ENCODE data around the gene CTXND2.
"Not testable (repeated sequence)": the region's sequence is repeated elsewhere in the genome, so short reads cannot be mapped to it uniquely, and the experiment has no call there.

Gene CTXND2

DNA sequence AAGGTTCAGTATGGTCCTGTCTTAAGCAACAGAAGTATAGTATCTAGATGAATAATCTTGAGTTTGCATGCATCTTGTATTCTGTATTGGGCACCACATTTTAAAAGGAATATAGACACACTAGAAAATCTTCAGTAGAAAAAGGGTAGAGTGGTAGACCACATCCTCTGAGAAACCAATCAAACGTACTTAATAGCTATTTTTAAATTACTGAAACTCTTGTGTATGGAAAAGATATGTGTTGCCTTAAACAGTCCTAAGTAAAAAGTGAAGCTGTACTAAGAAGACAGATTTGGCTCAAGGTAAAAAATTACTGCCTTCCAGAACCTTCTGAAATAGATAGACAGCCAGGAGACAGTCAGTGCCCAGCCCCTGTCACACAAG, 3.1 kb downstream of the CTXND2 start:
- no peak for DNase-seq (ENCODE audit: low read depth in 1 of 2, low spot score in 1 of 2)

GRCh38 chr1:150893336-150893913, 6.5 kb downstream of the CTXND2 start:
- DNase-seq (ENCODE audit: low read depth in 1 of 2, low spot score in 1 of 2), result no peak

DNA sequence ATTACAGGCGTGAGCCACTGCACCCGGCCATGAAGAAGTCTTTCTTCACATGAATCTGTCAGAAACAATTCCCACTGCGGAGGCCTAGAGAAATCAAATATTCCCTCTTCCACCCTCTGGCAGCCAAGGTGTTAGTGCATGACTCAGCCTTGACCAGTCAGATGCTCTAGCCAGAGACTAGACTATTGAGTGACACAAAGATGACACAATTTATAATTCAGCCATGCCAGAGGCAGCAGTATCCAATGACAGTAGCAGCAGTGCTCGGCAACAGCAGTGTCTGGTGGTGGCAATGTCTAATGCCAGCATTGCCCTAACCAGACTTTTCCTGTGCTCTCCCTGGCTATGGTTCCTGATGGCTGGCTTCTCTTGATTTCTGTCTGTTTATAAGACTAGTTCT, 8.7 kb downstream of the CTXND2 start:
- no peak for DNase-seq (ENCODE audit: low read depth in 1 of 2, low spot score in 1 of 2)

GRCh38 chr1:150899795-150900194, 12.9 kb downstream of the CTXND2 start:
- DNase-seq (ENCODE audit: low read depth in 1 of 2, low spot score in 1 of 2), result not testable (repeated sequence)

GRCh38 chr1:150902346-150902745, 15.4 kb downstream of the CTXND2 start:
- DNase-seq (ENCODE audit: low read depth in 1 of 2, low spot score in 1 of 2), result no peak

DNA sequence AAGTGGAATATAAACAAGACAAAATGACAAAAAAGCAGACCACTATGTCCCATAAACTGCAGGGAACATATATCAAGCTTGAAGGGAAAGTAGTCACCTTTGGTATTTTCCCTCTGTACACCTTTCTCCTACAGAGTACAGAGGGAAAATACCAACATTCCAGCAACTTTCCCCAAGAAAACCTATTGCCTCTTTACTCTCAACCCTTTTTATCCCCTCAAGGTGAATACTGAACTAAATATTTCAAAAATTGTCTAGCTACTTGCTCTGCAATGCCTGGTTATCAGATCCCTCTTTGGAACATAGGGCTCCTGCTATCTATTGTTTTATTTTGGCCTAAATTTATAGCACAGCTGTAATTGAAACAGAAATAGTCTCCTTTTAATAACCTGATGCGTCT, 15.8 kb downstream of the CTXND2 start:
- no peak for DNase-seq (ENCODE audit: low read depth in 1 of 2, low spot score in 1 of 2)

DNA sequence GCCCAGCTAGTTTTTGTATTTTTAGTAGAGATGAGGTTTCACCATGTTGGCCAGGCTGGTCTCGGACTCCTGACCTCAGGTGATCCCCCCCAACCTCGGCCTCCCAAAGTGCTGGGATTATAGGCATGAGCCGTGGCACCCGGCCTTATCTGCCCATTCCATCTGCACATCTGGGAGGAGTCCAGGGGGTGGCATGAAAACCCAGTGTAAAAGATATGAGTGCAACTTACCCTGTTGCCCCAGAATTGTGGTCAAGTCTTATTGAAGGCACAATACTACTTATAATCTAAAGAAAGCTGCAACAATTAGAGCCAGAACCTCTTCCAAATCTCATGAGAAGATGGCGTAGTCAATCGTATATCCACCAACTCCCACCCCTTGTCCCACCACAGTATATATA, 18.4 kb downstream of the CTXND2 start:
- DNase-seq (ENCODE audit: low read depth in 1 of 2, low spot score in 1 of 2), result no peak

DNA sequence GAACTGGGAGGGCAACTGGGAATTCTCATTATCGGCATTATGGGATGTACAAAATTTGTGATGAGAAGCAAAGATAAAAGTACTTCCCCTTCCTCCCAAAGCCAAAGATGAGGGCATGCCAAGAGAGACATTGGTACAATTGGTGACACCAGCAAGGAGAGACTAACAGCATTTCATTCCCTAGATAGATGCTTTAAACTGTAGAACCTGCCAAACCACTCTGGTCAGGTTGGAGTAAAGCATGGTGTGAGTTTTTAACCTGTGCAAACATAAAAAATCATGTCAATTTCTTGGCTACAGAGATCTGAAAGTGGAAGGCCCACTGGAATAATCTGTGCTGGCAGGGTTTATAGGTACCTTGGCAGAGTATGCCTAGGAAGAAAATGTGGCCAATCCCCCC, 19.4 kb downstream of the CTXND2 start:
- DNase-seq (ENCODE audit: low read depth in 1 of 2, low spot score in 1 of 2), result no peak

DNA sequence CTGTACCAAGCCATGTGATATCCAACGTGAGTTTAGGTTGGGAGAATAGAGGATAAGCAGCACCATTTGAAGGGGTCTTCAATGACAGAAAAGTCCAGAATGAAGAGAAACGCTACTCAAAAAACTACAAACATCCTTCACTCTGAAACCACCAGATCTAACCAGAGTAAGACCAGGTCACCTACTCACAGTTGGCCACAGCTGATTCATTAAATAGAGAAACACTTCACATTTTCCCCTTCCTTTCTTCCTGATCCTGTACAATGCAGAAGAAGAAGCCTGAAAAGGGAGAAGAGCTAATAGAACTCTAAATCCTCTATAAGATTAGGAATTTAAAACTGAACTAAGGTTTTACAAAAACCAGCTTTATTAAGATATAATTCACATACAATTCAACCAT, 19.9 kb downstream of the CTXND2 start:
- no peak for DNase-seq (ENCODE audit: low read depth in 1 of 2, low spot score in 1 of 2)

DNA sequence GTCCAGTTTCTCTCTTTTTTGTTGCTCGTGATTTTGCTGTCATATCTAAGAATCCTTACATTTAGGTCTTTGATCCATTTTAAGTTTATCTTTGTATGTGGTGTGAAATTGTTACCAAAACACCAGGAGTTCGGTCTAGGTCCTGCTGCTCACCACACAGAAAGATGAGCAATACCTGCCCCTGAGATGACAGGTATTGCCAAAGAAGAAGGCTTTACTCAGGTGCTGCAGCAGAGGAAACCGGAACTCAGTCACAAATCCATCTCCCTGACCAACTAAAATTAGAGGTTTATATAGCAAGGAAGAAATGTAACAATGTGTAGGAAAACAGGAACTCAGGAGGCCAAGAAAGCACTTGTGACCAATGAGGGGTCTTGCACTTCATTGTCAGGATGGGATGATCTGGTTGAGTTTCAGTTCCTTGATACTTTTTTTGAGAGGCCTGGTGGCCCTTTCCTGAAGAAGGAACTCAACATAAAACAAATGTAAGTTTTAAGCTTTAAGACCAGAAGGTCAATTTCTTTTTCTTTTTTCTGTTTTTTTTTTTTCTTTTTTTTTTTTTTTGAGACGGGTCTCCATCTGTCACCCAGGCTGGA, 22.7 kb downstream of the CTXND2 start:
- no peak for DNase-seq (ENCODE audit: low read depth in 1 of 2, low spot score in 1 of 2)

DNA sequence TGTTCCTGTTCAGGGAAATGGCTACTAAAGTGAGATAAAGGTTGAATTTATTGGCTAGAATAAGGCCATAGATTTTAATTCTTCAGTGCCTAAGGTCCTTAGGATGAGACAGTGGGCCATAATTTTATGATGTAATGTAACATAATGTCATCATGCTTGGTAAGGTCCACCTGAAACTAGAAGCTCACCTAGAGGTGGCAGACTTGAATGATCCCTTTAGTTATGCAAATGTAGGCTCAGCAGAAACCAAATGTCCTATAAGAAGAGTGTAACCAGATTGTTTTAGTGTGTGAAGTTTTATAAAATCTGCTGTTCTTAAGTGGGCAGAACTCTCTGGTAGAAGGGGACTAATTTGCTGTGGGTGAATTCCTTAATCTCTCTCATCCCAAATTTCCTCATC, 25.7 kb downstream of the CTXND2 start:
- no peak for DNase-seq (ENCODE audit: low read depth in 1 of 2, low spot score in 1 of 2)

- no peak for DNase-seq (ENCODE audit: low read depth in 1 of 2, low spot score in 1 of 2)
Measured at GRCh38 chr1:150917387-150917786, 30.5 kb downstream of the CTXND2 start.

DNA sequence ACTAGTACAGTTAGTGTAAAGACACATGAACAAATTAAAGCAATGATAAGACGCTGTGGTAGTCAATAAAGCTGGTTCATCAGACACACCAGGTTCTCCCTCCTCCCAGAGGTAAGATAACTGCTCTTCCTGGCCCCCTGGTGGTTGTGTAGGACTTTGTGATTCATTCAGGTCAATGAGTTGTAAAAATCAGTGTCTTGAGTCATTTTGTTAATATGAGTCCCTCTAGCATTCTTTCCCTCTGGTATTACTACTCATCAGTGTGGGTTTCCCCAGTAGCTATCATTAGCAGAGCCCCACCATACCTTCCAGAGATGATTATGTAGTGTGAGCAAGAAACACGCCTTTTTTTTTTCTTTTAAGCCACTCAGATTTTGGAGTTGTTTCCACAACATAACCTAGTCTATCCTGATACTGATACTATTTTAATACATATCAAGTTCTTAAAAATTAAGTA, 35.6 kb downstream of the CTXND2 start:
- DNase-seq (ENCODE audit: low read depth in 1 of 2, low spot score in 1 of 2), result peak; percentile 44 to 81

- DNase-seq (ENCODE audit: low read depth in 1 of 2, low spot score in 1 of 2), result no peak
Measured at GRCh38 chr1:150925080-150925479, 38.1 kb downstream of the CTXND2 start.

DNA sequence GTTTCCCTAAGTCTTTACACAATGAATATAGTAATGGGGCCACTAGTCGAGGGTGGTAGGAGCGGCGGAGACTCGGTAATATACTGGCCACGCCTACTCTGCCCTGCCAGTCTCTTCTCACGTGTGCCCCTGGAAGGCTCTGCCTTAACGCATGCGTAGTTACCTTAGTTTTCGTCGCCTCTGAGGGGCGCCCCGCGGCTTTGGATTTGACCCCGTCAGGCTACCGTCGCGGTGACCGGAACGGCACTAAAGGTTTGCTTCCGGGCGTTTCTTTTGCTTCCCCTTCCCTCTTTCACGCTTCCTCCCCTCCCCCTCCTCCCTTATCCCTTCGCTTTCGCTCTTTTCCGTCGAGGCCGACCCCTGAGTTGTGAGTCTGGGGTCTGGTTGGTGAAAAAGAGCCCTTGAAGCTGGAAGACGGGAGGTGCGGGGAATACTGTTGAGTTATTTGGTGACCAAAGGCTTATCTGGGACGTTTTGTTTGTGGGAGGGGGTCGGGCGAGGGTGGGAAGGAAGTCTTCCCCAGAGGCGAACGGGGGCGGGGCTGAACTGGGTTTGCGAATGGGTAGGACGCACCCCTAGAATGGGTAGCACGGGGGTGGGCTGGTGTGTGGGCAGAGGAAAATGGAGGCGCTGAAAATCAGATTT, 39.3 kb downstream of the CTXND2 start, which contains the start of gene SETDB1:
Gene SETDB1 (plus strand): TSS at position 267 of the 645 bp plus-strand sequence. CDS start 1,352 bp downstream, outside the sequence.
- DNase-seq (ENCODE audit: low read depth in 1 of 2, low spot score in 1 of 2), result peak; percentile 77 to 94

DNA sequence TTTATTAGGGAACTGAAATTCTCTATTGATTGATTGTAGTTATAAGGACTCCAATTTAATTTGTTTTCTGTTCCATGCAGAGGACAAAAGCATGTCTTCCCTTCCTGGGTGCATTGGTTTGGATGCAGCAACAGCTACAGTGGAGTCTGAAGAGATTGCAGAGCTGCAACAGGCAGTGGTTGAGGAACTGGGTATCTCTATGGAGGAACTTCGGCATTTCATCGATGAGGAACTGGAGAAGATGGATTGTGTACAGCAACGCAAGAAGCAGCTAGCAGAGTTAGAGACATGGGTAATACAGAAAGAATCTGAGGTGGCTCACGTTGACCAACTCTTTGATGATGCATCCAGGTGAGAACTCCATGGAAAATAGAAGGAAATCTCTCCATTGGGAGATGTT, 40.7 kb downstream of the CTXND2 start:
- DNase-seq (ENCODE audit: low read depth in 1 of 2, low spot score in 1 of 2), result no peak

GRCh38 chr1:150928286-150928685, 41.4 kb downstream of the CTXND2 start:
- no peak for DNase-seq (ENCODE audit: low read depth in 1 of 2, low spot score in 1 of 2)

- DNase-seq (ENCODE audit: low read depth in 1 of 2, low spot score in 1 of 2), result not testable (repeated sequence)
Measured at GRCh38 chr1:150928775-150929174, 41.8 kb downstream of the CTXND2 start.

DNA sequence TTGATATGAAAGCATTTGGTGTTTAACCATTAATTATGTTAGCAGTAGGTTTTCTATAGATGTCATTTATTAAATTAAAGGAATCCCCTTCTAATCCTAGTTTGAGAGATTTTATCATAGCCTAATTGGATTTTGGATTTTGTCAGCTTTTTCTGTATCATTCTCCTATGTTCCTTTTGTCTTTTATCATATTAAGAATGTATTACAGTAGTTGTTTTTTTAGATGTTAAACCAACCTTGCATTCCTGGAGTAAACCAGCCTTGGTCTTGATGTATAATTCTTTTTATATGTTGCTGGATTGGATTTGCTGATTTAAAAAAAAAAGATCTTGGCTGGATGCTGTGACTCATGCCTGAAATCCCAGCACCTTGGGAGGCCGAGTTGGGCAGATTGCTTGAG, 44.8 kb downstream of the CTXND2 start:
- DNase-seq (ENCODE audit: low read depth in 1 of 2, low spot score in 1 of 2), result no peak

- no peak for DNase-seq (ENCODE audit: low read depth in 1 of 2, low spot score in 1 of 2)
Measured at GRCh38 chr1:150944856-150945255, 57.9 kb downstream of the CTXND2 start.

DNA sequence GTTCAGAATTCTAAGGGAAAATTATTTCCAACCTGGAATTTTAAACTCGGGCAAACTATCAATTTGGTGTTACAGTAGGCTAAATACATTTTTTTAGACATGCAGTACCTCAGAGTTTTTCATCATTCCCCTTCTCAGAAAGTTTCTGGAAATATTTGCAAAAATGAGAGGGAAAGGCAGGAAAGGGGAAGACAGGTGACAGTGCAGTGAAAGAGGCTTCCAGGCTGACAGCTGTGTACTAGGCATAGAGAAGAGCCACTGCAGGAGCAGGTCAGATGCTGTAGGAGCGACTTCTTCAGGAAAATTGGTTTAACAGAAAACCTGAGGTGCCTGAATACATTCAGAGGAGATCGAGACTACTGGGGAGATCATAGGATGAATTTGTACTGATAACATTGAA, 67.8 kb downstream of the CTXND2 start:
- DNase-seq (ENCODE audit: low read depth in 1 of 2, low spot score in 1 of 2), result no peak

GRCh38 chr1:150955280-150955679, 68.3 kb downstream of the CTXND2 start:
- no peak for DNase-seq (ENCODE audit: low read depth in 1 of 2, low spot score in 1 of 2)

- DNase-seq (ENCODE audit: low read depth in 1 of 2, low spot score in 1 of 2), result no peak
Measured at GRCh38 chr1:150957666-150958065, 70.7 kb downstream of the CTXND2 start.
